Measurements from ENCODE around the gene EIF4E1B.

DNA sequence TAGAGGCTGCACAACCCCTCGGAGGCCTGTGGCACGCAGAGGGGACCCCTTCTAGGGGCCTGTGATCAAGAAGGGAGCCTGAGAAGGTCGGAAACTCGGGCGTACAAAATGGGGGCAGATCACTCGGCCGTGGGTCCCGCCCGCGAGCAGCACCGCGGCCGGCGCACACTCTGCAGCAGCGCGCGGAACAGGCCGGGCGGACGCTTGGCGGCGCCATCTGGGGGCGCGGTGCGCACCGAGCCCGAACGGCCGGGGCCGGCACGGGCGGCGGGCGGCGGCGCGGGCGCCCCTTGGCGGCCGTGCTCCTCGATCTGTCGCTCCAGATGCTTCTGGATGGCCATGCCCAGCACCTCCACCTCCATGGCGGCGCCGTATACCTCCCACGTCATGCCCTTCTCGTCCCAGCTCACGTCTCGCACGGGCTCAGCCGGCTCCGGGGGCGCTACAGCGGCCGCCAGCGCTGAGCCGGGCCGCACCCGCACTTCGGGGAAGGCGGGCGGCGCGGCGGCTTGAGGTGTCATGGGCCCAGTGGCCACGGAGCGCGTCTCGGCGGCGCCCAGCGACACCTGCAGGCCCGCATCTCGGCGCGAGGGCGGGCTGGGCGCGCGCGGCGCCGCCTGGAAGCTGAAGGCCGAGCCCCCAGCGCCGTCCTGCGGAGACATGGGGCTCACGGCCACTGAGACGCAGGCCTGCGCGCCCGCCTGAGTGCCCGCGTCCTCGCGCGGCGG lies 33.6 kb upstream of the EIF4E1B start:
- TF ChIP-seq EZH2phosphoT487 (IDR thresholded peaks at IDR 0.05; ENCODE audit: insufficient read depth, low read depth) (no peak), EZH2 (IDR thresholded peaks at IDR 0.05; ENCODE audit: insufficient read depth, poor library complexity, severe bottlenecking) (no peak)

Data from GM23248 (cell line).